Measurements from ENCODE around the gene HOXA10.

- TF ChIP-seq, protein P1, sequence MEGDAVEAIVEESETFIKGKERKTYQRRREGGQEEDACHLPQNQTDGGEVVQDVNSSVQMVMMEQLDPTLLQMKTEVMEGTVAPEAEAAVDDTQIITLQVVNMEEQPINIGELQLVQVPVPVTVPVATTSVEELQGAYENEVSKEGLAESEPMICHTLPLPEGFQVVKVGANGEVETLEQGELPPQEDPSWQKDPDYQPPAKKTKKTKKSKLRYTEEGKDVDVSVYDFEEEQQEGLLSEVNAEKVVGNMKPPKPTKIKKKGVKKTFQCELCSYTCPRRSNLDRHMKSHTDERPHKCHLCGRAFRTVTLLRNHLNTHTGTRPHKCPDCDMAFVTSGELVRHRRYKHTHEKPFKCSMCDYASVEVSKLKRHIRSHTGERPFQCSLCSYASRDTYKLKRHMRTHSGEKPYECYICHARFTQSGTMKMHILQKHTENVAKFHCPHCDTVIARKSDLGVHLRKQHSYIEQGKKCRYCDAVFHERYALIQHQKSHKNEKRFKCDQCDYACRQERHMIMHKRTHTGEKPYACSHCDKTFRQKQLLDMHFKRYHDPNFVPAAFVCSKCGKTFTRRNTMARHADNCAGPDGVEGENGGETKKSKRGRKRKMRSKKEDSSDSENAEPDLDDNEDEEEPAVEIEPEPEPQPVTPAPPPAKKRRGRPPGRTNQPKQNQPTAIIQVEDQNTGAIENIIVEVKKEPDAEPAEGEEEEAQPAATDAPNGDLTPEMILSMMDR (IDR thresholded peaks at IDR 0.05) = no peak
- no peak for TF ChIP-seq POLR2A (IDR thresholded peaks at IDR 0.05)
Measured at GRCh38 chr7:27179030-27179429, 4.9 kb upstream of the HOXA10 start.
